Upper lobe of right lung (tissue), 1 donor: Measurements from ENCODE around the gene ZNF765. TPM values are rescaled to one million over a fixed set of nuclear protein-coding genes. Genes with fewer than 3 reads are reported as not detected.
A peak's percentile ranks its signal among the peaks of the same experiment; 100 is the strongest.
"Not testable (repeated sequence)": the region's sequence is repeated elsewhere in the genome, so short reads cannot be mapped to it uniquely, and the experiment has no call there.

Experiments
- ATAC-seq: fragments of 200-7000 bp; cut with Tn5 transposase; one replicate; pipeline ENCODE4 v1.9.1; 2020; ENCODE audit warnings: mild to moderate bottlenecking, moderate library complexity
- DNase-seq: peaks from one replicate; pipeline ENCODE4 v3.0.0-alpha.2; 2020
- H3K27ac ChIP-seq: fragments of 200-600 bp; one replicate; pipeline ENCODE4 v1.8.0; 2022
- H3K27me3 ChIP-seq: fragments of 200-600 bp; one replicate; pipeline ENCODE4 v1.8.0; 2022; ENCODE audit warnings: mild to moderate bottlenecking
- H3K36me3 ChIP-seq: fragments of 200-600 bp; one replicate; pipeline ENCODE4 v1.8.0; 2022
- H3K4me1 ChIP-seq: fragments of 200-600 bp; one replicate; pipeline ENCODE4 v1.8.0; 2022
- H3K4me3 ChIP-seq: fragments of 200-600 bp; one replicate; pipeline ENCODE4 v1.8.0; 2022; ENCODE audit warnings: mild to moderate bottlenecking
- H3K9me3 ChIP-seq: fragments of 200-600 bp; one replicate; pipeline ENCODE4 v1.8.0; 2022
- intact Hi-C: fragments of 100-400 bp; cut with DNase I; formaldehyde crosslinking; loops from one replicate; pipeline ENCODE4 v1.11.0; 2022
- total RNA-seq: library from RNA; stranded (reverse); fragmentation: NEBNext Ultra II Directional; extraction: Animal tissue kit (Norgen Biotek cat#: 25700); gene quantifications from one replicate; pipeline ENCODE4 v1.2.1, GENCODE V29; 2021
- TF ChIP-seq, protein P1 (sequence below): fragments of 200-600 bp; IDR thresholded peaks from one replicate; pipeline ENCODE4 v1.8.0; 2022; ENCODE audit warnings: antibody characterized with exemption
- donor health status: DM: no; HTN: yes; CAD: no; lungs with severe emphysema.

ZNF765 gene
- total RNA-seq, 1 donor from 2014 or later, result 12.4 TPM

GRCh38 chr19:53388904-53389303, 6.0 kb upstream of the ZNF765 start:
- TF ChIP-seq, protein P1, sequence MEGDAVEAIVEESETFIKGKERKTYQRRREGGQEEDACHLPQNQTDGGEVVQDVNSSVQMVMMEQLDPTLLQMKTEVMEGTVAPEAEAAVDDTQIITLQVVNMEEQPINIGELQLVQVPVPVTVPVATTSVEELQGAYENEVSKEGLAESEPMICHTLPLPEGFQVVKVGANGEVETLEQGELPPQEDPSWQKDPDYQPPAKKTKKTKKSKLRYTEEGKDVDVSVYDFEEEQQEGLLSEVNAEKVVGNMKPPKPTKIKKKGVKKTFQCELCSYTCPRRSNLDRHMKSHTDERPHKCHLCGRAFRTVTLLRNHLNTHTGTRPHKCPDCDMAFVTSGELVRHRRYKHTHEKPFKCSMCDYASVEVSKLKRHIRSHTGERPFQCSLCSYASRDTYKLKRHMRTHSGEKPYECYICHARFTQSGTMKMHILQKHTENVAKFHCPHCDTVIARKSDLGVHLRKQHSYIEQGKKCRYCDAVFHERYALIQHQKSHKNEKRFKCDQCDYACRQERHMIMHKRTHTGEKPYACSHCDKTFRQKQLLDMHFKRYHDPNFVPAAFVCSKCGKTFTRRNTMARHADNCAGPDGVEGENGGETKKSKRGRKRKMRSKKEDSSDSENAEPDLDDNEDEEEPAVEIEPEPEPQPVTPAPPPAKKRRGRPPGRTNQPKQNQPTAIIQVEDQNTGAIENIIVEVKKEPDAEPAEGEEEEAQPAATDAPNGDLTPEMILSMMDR, result no peak
- Histone ChIP-seq H3K27ac (no peak overlapping the region), H3K4me1 (peaks cover 3% of the 10 kb centered on the region), H3K4me3 (no peak overlapping the region), H3K36me3 (no peaks in the 10 kb centered on the region), H3K27me3 (no peaks in the 10 kb centered on the region), H3K9me3 (peaks cover 9% of the 10 kb centered on the region)
- ATAC-seq (no peak), DNase-seq (no peak)
- intact Hi-C loops, result no loop called here

GRCh38 chr19:53389571-53389970, 5.4 kb upstream of the ZNF765 start:
- no peaks in the 10 kb centered on the region for H3K36me3 ChIP-seq
- peaks cover 9% of the 10 kb centered on the region for H3K4me1 ChIP-seq
- no peaks in the 10 kb centered on the region for H3K27me3 ChIP-seq
- H3K27ac ChIP-seq, result no peak overlapping the region
- intact Hi-C loops, result no loop called here
- TF ChIP-seq, protein P1, result no peak
- ATAC-seq (no peak), DNase-seq (no peak)
- H3K9me3 ChIP-seq, result peaks cover 7% of the 10 kb centered on the region
- no peak overlapping the region for H3K4me3 ChIP-seq

DNA sequence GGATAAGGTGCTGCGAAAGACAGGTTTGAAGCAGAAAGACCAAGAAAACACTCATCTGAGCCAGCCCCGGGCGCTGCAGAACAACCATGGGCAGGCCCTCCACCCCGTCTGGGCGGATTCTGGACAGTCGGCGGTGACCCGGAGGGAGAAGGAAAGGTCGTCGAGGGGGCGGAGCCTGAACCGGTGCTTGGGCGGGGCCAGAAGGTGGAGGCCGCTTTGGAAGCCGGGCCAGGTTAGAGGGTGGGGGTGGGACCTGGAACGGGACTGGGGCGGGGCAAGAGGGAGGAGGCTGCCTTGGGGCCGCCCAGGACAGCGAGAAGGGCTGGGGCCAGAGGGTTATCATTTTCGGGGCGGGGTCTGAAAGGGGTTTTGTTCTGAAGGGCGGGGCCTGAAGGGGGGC, 5.0 kb upstream of the ZNF765 start:
- TF ChIP-seq, protein P1, result no peak
- no peak for DNase-seq
- H3K27ac ChIP-seq, result no peak overlapping the region
- H3K4me3 ChIP-seq, result no peak overlapping the region
- H3K9me3 ChIP-seq, result peaks cover 7% of the 10 kb centered on the region
- H3K4me1 ChIP-seq, result peaks cover 10% of the 10 kb centered on the region
- no peak for ATAC-seq
- H3K36me3 ChIP-seq, result no peaks in the 10 kb centered on the region
- intact Hi-C loops, result no loop called here
- no peaks in the 10 kb centered on the region for H3K27me3 ChIP-seq

DNA sequence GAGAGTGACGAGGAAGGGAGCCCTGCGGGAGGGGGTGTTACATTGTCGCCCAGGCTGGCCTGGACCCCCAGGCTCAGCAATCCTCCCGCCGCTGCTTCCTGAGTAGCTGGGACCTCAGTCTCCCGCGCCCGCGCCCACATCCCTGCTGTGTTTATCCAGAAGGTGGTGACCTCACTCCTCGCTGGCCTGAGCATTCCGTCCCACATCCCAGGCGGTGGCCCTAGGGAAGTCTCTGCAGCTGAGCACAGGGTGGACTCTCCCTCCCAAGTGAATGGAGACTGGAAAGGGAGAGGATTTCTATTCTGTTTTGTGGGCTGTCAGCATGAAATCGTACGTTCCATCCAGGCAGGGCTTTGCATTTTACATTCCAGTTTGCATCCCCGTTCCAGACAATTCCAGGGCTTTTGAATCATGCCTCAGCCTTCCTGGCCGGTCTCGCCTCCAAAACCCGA, 401 bp upstream of the ZNF765 start:
- TF ChIP-seq, protein P1, result no peak
- H3K36me3 ChIP-seq, result peaks cover 7% of the 10 kb centered on the region
- H3K27ac ChIP-seq, result peak overlapping the region; percentile 81
- H3K4me3 ChIP-seq, result peak overlapping the region; percentile 79
- H3K4me1 ChIP-seq, result peaks cover 21% of the 10 kb centered on the region
- ATAC-seq (peak; percentile 28), DNase-seq (peak; percentile 68)
- no peaks in the 10 kb centered on the region for H3K9me3 ChIP-seq
- no peaks in the 10 kb centered on the region for H3K27me3 ChIP-seq
- intact Hi-C loops, result no loop called here

GRCh38 chr19:53395840-53396524, 1.0 kb downstream of the ZNF765 start:
- intact Hi-C loops, DNase-seq: not testable (repeated sequence)

DNA sequence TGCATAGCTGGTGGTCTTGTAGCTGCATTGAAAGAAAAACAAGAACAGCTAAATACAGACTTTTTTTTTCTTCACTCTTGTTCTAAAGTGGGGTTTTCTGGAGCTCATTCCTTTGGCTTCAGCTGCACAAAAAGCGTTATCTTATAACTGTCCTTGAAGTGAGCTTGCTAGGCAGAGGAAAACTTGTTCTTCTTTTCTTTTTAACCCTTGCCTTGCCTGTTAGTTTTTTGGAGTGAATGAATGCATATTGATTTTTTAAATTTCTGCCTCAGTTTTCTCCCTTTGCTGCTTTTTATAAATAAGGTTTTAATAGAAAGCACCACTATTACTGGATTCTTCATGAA, 1.5 kb downstream of the ZNF765 start:
- no peak overlapping the region for H3K27ac ChIP-seq
- DNase-seq, result no peak
- no peaks in the 10 kb centered on the region for H3K27me3 ChIP-seq
- H3K36me3 ChIP-seq, result peaks cover 23% of the 10 kb centered on the region
- no peaks in the 10 kb centered on the region for H3K9me3 ChIP-seq
- TF ChIP-seq, protein P1, result no peak
- intact Hi-C loops, result no loop called here
- no peak overlapping the region for H3K4me3 ChIP-seq
- no peak for ATAC-seq
- H3K4me1 ChIP-seq, result peaks cover 21% of the 10 kb centered on the region

More at GRCh38 chr19:53395840-53396524, 1.0 kb downstream of the ZNF765 start:
- peaks cover 21% of the 10 kb centered on the region for H3K36me3 ChIP-seq
- H3K4me3 ChIP-seq, result peak overlapping the region; percentile 79
- not testable (repeated sequence) for H3K27me3 ChIP-seq, ATAC-seq, H3K9me3 ChIP-seq
- peak overlapping the region; percentile 81 for H3K27ac ChIP-seq
- H3K4me1 ChIP-seq, result peaks cover 21% of the 10 kb centered on the region

- H3K27ac ChIP-seq, H3K9me3 ChIP-seq, H3K4me3 ChIP-seq, H3K27me3 ChIP-seq, intact Hi-C loops, DNase-seq, ATAC-seq: not testable (repeated sequence)
- peaks cover 21% of the 10 kb centered on the region for H3K4me1 ChIP-seq
- H3K36me3 ChIP-seq, result peaks cover 33% of the 10 kb centered on the region
These were observed 3.0 kb downstream of the ZNF765 start for GRCh38 chr19:53397918-53398317.
